IMR-90 (cell line): ENCODE data around the gene SLC16A1. TPM values are rescaled to one million over a fixed set of nuclear protein-coding genes. Genes with fewer than 3 reads are reported as not detected.

Experiments used
- ATAC-seq: fragments of 200-7000 bp; cut with Tn5 transposase; 2 replicates; pipeline ENCODE4 v1.9.1; 2020; ENCODE audit warnings: low read depth, mild to moderate bottlenecking, moderate library complexity
- BruUV-seq: library from RNA; stranded (reverse); fragments of 400-500 nt; replicated peaks from 2 replicates; lab custom pipeline; 2021; lab: Mats Ljungman, UMichigan
- CTCF ChIA-PET: fragments of 300-600 bp; formaldehyde crosslinking; extraction: SDS; loops from one replicate; lab custom pipeline; 2021; ENCODE audit warnings: antibody characterized with exemption; lab: Yijun Ruan, JAX
- POLR2A ChIA-PET: fragments of 300-600 bp; sonication (Branson Sonifier 250); formaldehyde crosslinking; loops from one replicate; lab custom pipeline; 2022; ENCODE audit warnings: antibody characterized with exemption; ENCODE audit not compliant: unreplicated experiment; lab: Charles Lee
- DNase-seq: peaks from one replicate; pipeline ENCODE4 v3.0.0; 2013
- H2AFZ ChIP-seq: replicated peaks from 2 replicates; pipeline ENCODE3; 2013; ENCODE audit warnings: low read length, mild to moderate bottlenecking; ENCODE audit not compliant: poor library complexity
- H2AK5ac ChIP-seq: 2 replicates; pipeline ENCODE4 v1.6.1; 2013; ENCODE audit warnings: low read depth, low read length, inconsistent platforms
- H2AK9ac ChIP-seq: replicated peaks from 2 replicates; pipeline ENCODE3; 2013; ENCODE audit warnings: mild to moderate bottlenecking, low read depth, low read length, moderate library complexity; ENCODE audit not compliant: poor library complexity
- H2BK120ac ChIP-seq: 2 replicates; pipeline ENCODE4 v1.6.1; 2013; ENCODE audit warnings: low read depth, low read length, inconsistent platforms
- H2BK15ac ChIP-seq: 3 replicates; pipeline ENCODE4 v1.6.1; 2013; ENCODE audit warnings: low read depth, low read length, inconsistent platforms
- H2BK20ac ChIP-seq: 2 replicates; pipeline ENCODE4 v1.6.1; 2013; ENCODE audit warnings: low read depth, mild to moderate bottlenecking, inconsistent platforms, low read length, moderate library complexity
- H2BK5ac ChIP-seq: 2 replicates; pipeline ENCODE4 v1.6.1; 2013; ENCODE audit warnings: mild to moderate bottlenecking, low read depth, low read length, inconsistent platforms; ENCODE audit not compliant: poor library complexity, severe bottlenecking
- H3K14ac ChIP-seq: replicated peaks from 2 replicates; pipeline ENCODE4 v1.6.1; 2013; ENCODE audit warnings: low read depth, low read length, inconsistent platforms
- H3K18ac ChIP-seq: 2 replicates; pipeline ENCODE4 v1.6.1; 2013; ENCODE audit warnings: low read depth, low read length, control low read depth
- H3K23ac ChIP-seq: 2 replicates; pipeline ENCODE4 v1.6.1; 2013; ENCODE audit warnings: low read depth, low read length, inconsistent platforms
- H3K27ac ChIP-seq: 2 replicates; pipeline ENCODE4 v1.5.1; 2013; ENCODE audit warnings: mild to moderate bottlenecking, control low read depth, low read length; ENCODE audit not compliant: insufficient read depth
- H3K27me3 ChIP-seq: 2 replicates; pipeline ENCODE4 v1.6.1; 2013; ENCODE audit warnings: low read length; ENCODE audit not compliant: control insufficient read depth, insufficient read depth
- H3K36me3 ChIP-seq: 2 replicates; pipeline ENCODE4 v1.6.1; 2013; ENCODE audit warnings: low read length, mixed read lengths; ENCODE audit not compliant: control insufficient read depth, insufficient read depth
- H3K4ac ChIP-seq: 2 replicates; pipeline ENCODE4 v1.6.1; 2013; ENCODE audit warnings: low read depth, low read length, inconsistent platforms
- H3K4me1 ChIP-seq: 2 replicates; pipeline ENCODE4 v1.6.1; 2013; ENCODE audit warnings: low read length, mixed read lengths; ENCODE audit not compliant: control insufficient read depth, insufficient read depth
- H3K4me2 ChIP-seq: 2 replicates; pipeline ENCODE4 v1.6.1; 2013; ENCODE audit warnings: low read depth, mild to moderate bottlenecking, control low read depth, low read length, moderate library complexity
- H3K4me3 ChIP-seq: 2 replicates; pipeline ENCODE4 v1.5.1; 2013; ENCODE audit warnings: low read depth, mild to moderate bottlenecking, control low read depth, low read length, moderate library complexity; ENCODE audit not compliant: insufficient read depth
- H3K56ac ChIP-seq: 2 replicates; pipeline ENCODE4 v1.6.1; 2013; ENCODE audit warnings: low read length, inconsistent platforms; ENCODE audit not compliant: insufficient read depth; ENCODE audit errors: extremely low read depth
- H3K79me1 ChIP-seq, 2 experiments: 2 replicates each; pipeline ENCODE4 v1.6.1; 2013; ENCODE audit warnings: low read length in 2 of 2, inconsistent platforms in 1 of 2, low read depth in 1 of 2
- H3K9ac ChIP-seq: 2 replicates; pipeline ENCODE4 v1.6.1; 2013; ENCODE audit warnings: low read depth, low read length, control low read depth
- H3K9me1 ChIP-seq: 2 replicates; pipeline ENCODE4 v1.6.1; 2013; ENCODE audit warnings: low read length, inconsistent platforms; ENCODE audit not compliant: insufficient read depth
- H3K9me3 ChIP-seq: 2 replicates; pipeline ENCODE4 v1.6.1; 2013; ENCODE audit warnings: low read length; ENCODE audit not compliant: control insufficient read depth, insufficient read depth
- H4K20me1 ChIP-seq: 2 replicates; pipeline ENCODE4 v1.6.1; 2013; ENCODE audit warnings: low read length, inconsistent platforms; ENCODE audit not compliant: insufficient read depth
- H4K5ac ChIP-seq: 2 replicates; pipeline ENCODE4 v1.6.1; 2013; ENCODE audit warnings: mild to moderate bottlenecking, low read depth, low read length, control low read depth
- H4K8ac ChIP-seq, 2 experiments: 2 replicates each; pipeline ENCODE4 v1.6.1; 2013; ENCODE audit warnings: low read depth in 2 of 2, low read length in 2 of 2, control low read depth in 1 of 2, inconsistent platforms in 1 of 2
- H4K91ac ChIP-seq: 2 replicates; pipeline ENCODE4 v1.6.1; 2013; ENCODE audit warnings: low read depth, low read length, inconsistent platforms; ENCODE audit not compliant: insufficient read depth
- NFE2L2 ChIP-seq: fragments of 150-350 bp; IDR thresholded peaks from 2 replicates; pipeline ENCODE4 v1.6.1; 2016; ENCODE audit warnings: low read depth, mild to moderate bottlenecking, low read length
- WGBS, 2 experiments: methylation state at CpG; one replicate each; pipeline versions ENCODE4 v1.1.5 to v1.1.7; 2013; ENCODE audit warnings: missing lambda C conversion rate in 2 of 2; ENCODE audit not compliant: insufficient read length in 1 of 2; ENCODE audit errors: extremely low coverage in 2 of 2; 5-methylcytosine and 5-hydroxymethylcytosine counted together
- dilution Hi-C: fragments of 300-500 bp; cut with HindIII; formaldehyde crosslinking; loops from one replicate; pipeline ENCODE4 v1.14.3; 2018; ENCODE audit warnings: low sequenced_read_pairs; ENCODE audit not compliant: unreplicated experiment
- in situ Hi-C: fragments of 300-500 bp; cut with MboI; formaldehyde crosslinking; loops from 3 replicates; pipeline ENCODE4 v1.14.3; 2019; ENCODE audit warnings: low sequenced_read_pairs, inconsistent platforms, mixed read lengths
- intact Hi-C: fragments of 100-400 bp; cut with micrococcal nuclease; formaldehyde crosslinking; loops from 2 replicates; pipeline ENCODE4 v1.10.0; 2022
- polyA plus RNA-seq, 3 experiments: library from polyadenylated mRNA; depleted of rRNA; stranded (reverse); fragments of >200 nt; gene quantifications; 2 replicates each; pipeline ENCODE4 v1.2.3, GENCODE V29; 2012; ENCODE audit warnings: low replicate concordance in 1 of 3
- total RNA-seq: library from RNA; depleted of rRNA; stranded (reverse); fragments of >200 nt; gene quantifications from 2 replicates; pipeline ENCODE4 v1.2.3, GENCODE V29; 2012

The SLC16A1 gene
- total and polyA plus RNA-seq, 2 of the 4 experiments (the other 2 are of a cell fraction): 32.9 to 156 TPM

DNA sequence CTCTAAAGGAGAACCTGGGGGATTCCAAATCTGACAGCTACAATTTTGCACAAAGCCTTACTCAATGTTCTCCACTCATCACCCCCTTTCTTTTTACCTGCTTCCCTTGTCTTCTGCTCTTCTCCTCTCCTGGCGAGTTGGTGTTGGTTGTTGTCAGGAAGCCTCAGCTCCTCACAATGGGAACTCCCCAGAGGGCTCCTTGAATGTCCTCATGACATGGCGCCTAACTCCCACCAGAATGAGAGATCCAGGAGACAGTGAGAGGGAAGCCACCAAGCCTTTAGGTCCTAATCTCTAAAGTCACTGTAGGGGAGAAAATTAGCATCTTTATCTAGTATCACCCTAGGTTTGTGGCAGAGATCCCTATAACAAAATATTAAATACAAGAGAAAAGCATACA, 87.8 kb downstream of the SLC16A1 start:
- Histone ChIP-seq H3K27ac (no peak overlapping the region), H3K4me3 (no peak overlapping the region), H2BK5ac (no peak overlapping the region), H3K14ac (no peak overlapping the region), H3K79me1 (no peaks in the 10 kb centered on the region), H2AK9ac (no peak overlapping the region), H3K56ac (no peak overlapping the region), H2BK120ac (no peak overlapping the region; the same call in 1 of the 2 replicates), H3K27me3 (no peaks in the 10 kb centered on the region), H3K9me3 (no peaks in the 10 kb centered on the region), H4K8ac (no peak overlapping the region), H2BK15ac (no peak overlapping the region; the same call in 2 of the 3 replicates), H3K23ac (no peak overlapping the region), H2BK20ac (no peak overlapping the region), H3K4me2 (no peak overlapping the region), H3K9ac (no peak overlapping the region), H3K9me1 (no peaks in the 10 kb centered on the region; the same call in 1 of the 2 replicates), H3K18ac (no peak overlapping the region), H3K4ac (no peak overlapping the region), H4K20me1 (no peaks in the 10 kb centered on the region), H2AK5ac (no peak overlapping the region), H3K36me3 (no peaks in the 10 kb centered on the region), H2AFZ (no peak overlapping the region), H4K5ac (no peak overlapping the region), H3K4me1 (peaks cover 3% of the 10 kb centered on the region; the same call in 1 of the 2 replicates), H4K91ac (no peak overlapping the region)
- in situ Hi-C loops: no loop called here
- DNase-seq (no peak), ATAC-seq (no peak)
- dilution Hi-C loops: no loop called here
- no CpG with 5 or more reads among the region's 2 CpGs for WGBS, 2 experiments
- CTCF ChIA-PET: no interaction called here
- POLR2A ChIA-PET: interaction anchor here (0.6 kb wide), 1 partner anchor 9 kb away, joined by 4 read pairs; no protein-coding TSS in a partner anchor
- BruUV-seq: no TSS peak
- no peak for TF ChIP-seq NFE2L2
- intact Hi-C loops: no loop called here
